Raji (cell line): ENCODE results near the gene TEX12.

ENCODE experiments used
- POLR2A ChIP-seq: IDR thresholded peaks from 2 replicates; pipeline ENCODE4 v1.6.1; 2011; ENCODE audit warnings: low read depth, low read length, control low read depth; ENCODE audit not compliant: insufficient read depth

TEX12 gene

GRCh38 chr11:112167145-112167544 lies at the start of gene TEX12:
Gene TEX12, plus strand, starts transcription at chr11:112167372. Its CDS starts 1,897 bp downstream, at chr11:112169269.
- no peak for TF ChIP-seq POLR2A

GRCh38 chr11:112118176-112118575 lies 49.0 kb upstream of the TEX12 start:
- no peak for TF ChIP-seq POLR2A

- no peak for TF ChIP-seq POLR2A
Measured at GRCh38 chr11:112121981-112122615, 45.1 kb upstream of the TEX12 start.

GRCh38 chr11:112123129-112123528 lies 44.0 kb upstream of the TEX12 start:
- TF ChIP-seq POLR2A: no peak

- TF ChIP-seq POLR2A: no peak
Measured at GRCh38 chr11:112127056-112127455, 40.1 kb upstream of the TEX12 start.

- no peak for TF ChIP-seq POLR2A
Measured at GRCh38 chr11:112128483-112129121, 38.6 kb upstream of the TEX12 start.

- TF ChIP-seq POLR2A: no peak
Measured at GRCh38 chr11:112129656-112130055, 37.5 kb upstream of the TEX12 start.

- no peak for TF ChIP-seq POLR2A
Measured at GRCh38 chr11:112132737-112133136, 34.4 kb upstream of the TEX12 start.

- TF ChIP-seq POLR2A: no peak
Measured at GRCh38 chr11:112134473-112134872, 32.7 kb upstream of the TEX12 start.

- TF ChIP-seq POLR2A: no peak
Measured at GRCh38 chr11:112143597-112143996, 23.6 kb upstream of the TEX12 start.

- TF ChIP-seq POLR2A: no peak
Measured at GRCh38 chr11:112150517-112150916, 16.7 kb upstream of the TEX12 start.

- no peak for TF ChIP-seq POLR2A
Measured at GRCh38 chr11:112156153-112156955, 10.8 kb upstream of the TEX12 start.

GRCh38 chr11:112156956-112157766 lies 10.0 kb upstream of the TEX12 start:
- no peak for TF ChIP-seq POLR2A

GRCh38 chr11:112159098-112160065 lies 7.8 kb upstream of the TEX12 start:
- no peak for TF ChIP-seq POLR2A
